ENCODE results near the gene KPNB1.

- TF ChIP-seq POLR2A (IDR thresholded peaks at IDR 0.05) (no peak), CTCF (IDR thresholded peaks at IDR 0.05) (no peak)
Measured at GRCh38 chr17:47676510-47677165, 26.9 kb downstream of the KPNB1 start.
